Parathyroid adenoma (tissue), 2 donors: Measurements from ENCODE around the gene KCNIP2.

Source experiments
- H2AFZ ChIP-seq: fragments of 300-600 bp; sonication (generic); one replicate; pipeline ENCODE4 v1.7.0; 2017; ENCODE audit warnings: antibody characterized with exemption, mild to moderate bottlenecking
- H3K27ac ChIP-seq: fragments of 300-600 bp; sonication (generic); one replicate; pipeline ENCODE4 v1.7.0; 2017
- H3K27me3 ChIP-seq: fragments of 300-600 bp; sonication (generic); one replicate; pipeline ENCODE4 v1.7.0; 2017; ENCODE audit warnings: low read length; ENCODE audit not compliant: control insufficient read depth, insufficient read depth
- H3K36me3 ChIP-seq: fragments of 300-600 bp; sonication (generic); one replicate; pipeline ENCODE4 v1.7.0; 2017; ENCODE audit warnings: low read length; ENCODE audit not compliant: control insufficient read depth, insufficient read depth
- H3K4me1 ChIP-seq: fragments of 300-600 bp; sonication (generic); one replicate; pipeline ENCODE4 v1.7.0; 2017; ENCODE audit warnings: control low read depth
- H3K4me2 ChIP-seq: fragments of 300-600 bp; sonication (generic); one replicate; pipeline ENCODE4 v1.7.0; 2017; ENCODE audit warnings: low read length
- H3K4me3 ChIP-seq: fragments of 300-600 bp; sonication (generic); one replicate; pipeline ENCODE4 v1.7.0; 2017; ENCODE audit warnings: low read depth, low read length
- H3K79me2 ChIP-seq: fragments of 300-600 bp; sonication (generic); one replicate; pipeline ENCODE4 v1.7.0; 2017; ENCODE audit warnings: control low read depth
- H3K9ac ChIP-seq: fragments of 300-600 bp; sonication (generic); one replicate; pipeline ENCODE4 v1.7.0; 2017; ENCODE audit warnings: mild to moderate bottlenecking
- H3K9me3 ChIP-seq: fragments of 300-600 bp; sonication (generic); one replicate; pipeline ENCODE4 v1.7.0; 2017; ENCODE audit warnings: low read length; ENCODE audit not compliant: control insufficient read depth
- TF ChIP-seq, protein P1 (sequence below): fragments of 300-600 bp; sonication (generic); IDR thresholded peaks from one replicate; pipeline ENCODE4 v1.7.0; 2017; ENCODE audit warnings: antibody characterized with exemption, mild to moderate bottlenecking
- donor health status: primary hyperparathyroidism.

Gene KCNIP2

DNA sequence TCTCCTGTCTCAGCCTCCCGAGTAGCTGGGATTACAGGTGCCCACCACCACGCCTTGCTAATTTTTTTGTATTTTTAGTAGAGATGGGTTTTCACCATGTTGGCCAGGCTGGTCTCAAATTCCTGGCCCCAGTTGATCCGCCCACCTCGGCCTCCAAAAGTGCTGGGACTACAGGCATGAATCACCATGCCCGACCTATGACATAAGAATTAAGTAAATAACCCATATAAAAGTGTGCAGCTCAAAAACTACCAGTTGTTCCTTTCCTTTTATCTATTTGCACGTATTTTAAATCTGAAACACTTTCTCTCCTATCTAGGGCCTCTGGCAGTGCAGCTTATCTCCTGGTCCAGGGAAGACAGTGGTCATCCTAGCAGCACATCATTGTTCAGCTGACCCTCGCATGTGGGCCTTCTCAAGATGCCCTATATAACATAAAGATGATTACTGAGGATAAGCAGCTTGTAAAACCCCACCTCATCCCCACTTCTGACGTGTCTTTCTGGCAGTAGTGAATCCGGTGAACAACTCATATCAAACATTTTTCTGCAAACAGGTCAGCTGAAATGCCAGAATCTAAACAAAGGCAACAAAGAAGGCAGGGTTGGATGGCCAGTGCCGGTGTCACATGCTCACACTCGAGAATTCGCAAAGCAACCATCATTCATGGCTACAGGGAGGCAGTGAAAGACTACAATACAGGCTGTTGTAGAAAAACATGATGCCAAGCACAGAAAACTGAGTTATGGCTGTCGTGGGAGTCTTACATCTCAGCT, 36.0 kb upstream of the KCNIP2 start:
- Histone ChIP-seq H2AFZ (no peak overlapping the region), H3K27me3 (no peaks in the 10 kb centered on the region), H3K9me3 (no peaks in the 10 kb centered on the region), H3K27ac (no peak overlapping the region), H3K36me3 (no peaks in the 10 kb centered on the region), H3K9ac (no peak overlapping the region), H3K4me2 (no peak overlapping the region), H3K79me2 (peaks cover 25% of the 10 kb centered on the region), H3K4me3 (no peak overlapping the region), H3K4me1 (no peaks in the 10 kb centered on the region)
- TF ChIP-seq, protein P1, sequence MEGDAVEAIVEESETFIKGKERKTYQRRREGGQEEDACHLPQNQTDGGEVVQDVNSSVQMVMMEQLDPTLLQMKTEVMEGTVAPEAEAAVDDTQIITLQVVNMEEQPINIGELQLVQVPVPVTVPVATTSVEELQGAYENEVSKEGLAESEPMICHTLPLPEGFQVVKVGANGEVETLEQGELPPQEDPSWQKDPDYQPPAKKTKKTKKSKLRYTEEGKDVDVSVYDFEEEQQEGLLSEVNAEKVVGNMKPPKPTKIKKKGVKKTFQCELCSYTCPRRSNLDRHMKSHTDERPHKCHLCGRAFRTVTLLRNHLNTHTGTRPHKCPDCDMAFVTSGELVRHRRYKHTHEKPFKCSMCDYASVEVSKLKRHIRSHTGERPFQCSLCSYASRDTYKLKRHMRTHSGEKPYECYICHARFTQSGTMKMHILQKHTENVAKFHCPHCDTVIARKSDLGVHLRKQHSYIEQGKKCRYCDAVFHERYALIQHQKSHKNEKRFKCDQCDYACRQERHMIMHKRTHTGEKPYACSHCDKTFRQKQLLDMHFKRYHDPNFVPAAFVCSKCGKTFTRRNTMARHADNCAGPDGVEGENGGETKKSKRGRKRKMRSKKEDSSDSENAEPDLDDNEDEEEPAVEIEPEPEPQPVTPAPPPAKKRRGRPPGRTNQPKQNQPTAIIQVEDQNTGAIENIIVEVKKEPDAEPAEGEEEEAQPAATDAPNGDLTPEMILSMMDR: no peak

DNA sequence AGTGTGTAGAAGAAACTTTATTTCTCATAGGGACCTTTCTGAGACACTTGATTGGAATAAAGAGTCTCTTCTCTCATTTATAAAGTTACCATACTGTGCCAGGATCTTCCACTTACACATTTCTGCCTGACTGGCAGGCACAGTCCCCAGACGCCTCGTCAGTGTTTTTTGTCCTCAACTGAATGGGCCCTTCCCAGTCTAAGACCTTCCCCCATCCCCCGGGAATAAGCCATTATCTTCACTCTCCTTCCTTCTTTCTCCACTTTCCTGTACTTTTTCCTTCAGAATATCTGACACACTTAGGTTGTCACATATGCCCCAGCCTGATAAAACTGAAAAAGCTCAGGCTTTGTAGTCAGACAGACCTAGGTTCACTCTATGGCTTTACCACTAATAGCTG, 35.3 kb upstream of the KCNIP2 start:
- H3K79me2 ChIP-seq: peaks cover 21% of the 10 kb centered on the region
- no peak overlapping the region for H3K4me3 ChIP-seq
- H2AFZ ChIP-seq: no peak overlapping the region
- H3K4me2 ChIP-seq: no peak overlapping the region
- no peaks in the 10 kb centered on the region for H3K4me1 ChIP-seq
- TF ChIP-seq, protein P1: no peak
- no peak overlapping the region for H3K9ac ChIP-seq
- no peaks in the 10 kb centered on the region for H3K36me3 ChIP-seq
- no peak overlapping the region for H3K27ac ChIP-seq
- H3K9me3 ChIP-seq: no peaks in the 10 kb centered on the region
- no peaks in the 10 kb centered on the region for H3K27me3 ChIP-seq

DNA sequence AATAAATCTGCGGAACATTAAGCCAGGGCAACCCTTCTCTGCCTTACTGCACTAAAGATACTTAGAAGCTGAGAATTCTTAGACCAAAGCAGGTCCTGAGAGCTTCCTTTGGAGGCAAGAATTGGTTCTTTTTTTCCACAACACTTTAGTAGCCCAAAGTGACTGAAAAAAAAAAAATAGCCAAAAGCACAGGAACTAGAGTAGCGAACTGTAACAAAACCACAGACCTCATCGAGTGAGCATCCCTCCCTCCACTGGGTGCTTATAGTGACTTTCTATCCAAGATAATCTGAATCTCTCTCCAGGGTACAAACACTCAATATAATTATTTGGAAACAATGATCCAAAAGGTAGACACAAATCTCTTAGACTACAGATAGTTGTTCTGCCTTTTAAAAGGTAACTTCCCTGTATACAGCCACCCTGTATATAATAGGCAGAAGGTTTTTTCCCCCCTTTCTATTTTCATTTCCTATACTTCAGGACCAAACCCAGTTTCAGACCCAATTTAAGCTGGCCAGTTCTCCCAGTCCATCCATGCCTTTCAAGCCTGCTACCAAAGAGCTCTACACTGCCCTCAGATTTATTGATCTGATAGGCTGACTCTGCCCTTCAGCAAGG, 31.6 kb upstream of the KCNIP2 start:
- H3K4me2 ChIP-seq: no peak overlapping the region
- H3K27ac ChIP-seq: no peak overlapping the region
- H3K9ac ChIP-seq: no peak overlapping the region
- TF ChIP-seq, protein P1: no peak
- H3K4me1 ChIP-seq: no peaks in the 10 kb centered on the region
- H3K36me3 ChIP-seq: no peaks in the 10 kb centered on the region
- no peaks in the 10 kb centered on the region for H3K9me3 ChIP-seq
- peaks cover 10% of the 10 kb centered on the region for H3K79me2 ChIP-seq
- H3K27me3 ChIP-seq: no peaks in the 10 kb centered on the region
- H3K4me3 ChIP-seq: no peak overlapping the region
- H2AFZ ChIP-seq: no peak overlapping the region

GRCh38 chr10:101874252-101874651, 30.7 kb upstream of the KCNIP2 start:
- TF ChIP-seq, protein P1: no peak
- Histone ChIP-seq H3K27me3 (no peaks in the 10 kb centered on the region), H3K79me2 (peaks cover 10% of the 10 kb centered on the region), H3K27ac (no peak overlapping the region), H3K9me3 (no peaks in the 10 kb centered on the region), H3K9ac (no peak overlapping the region), H2AFZ (no peak overlapping the region), H3K36me3 (no peaks in the 10 kb centered on the region), H3K4me2 (no peak overlapping the region), H3K4me1 (no peaks in the 10 kb centered on the region), H3K4me3 (no peak overlapping the region)
